Loucy (cell line): Measurements from ENCODE around the gene BLTP2.

ENCODE experiments used
- EZH2phosphoT487 ChIP-seq: fragments of 200-600 bp; IDR thresholded peaks from 2 replicates; pipeline ENCODE4 v1.6.1; 2018; ENCODE audit warnings: antibody characterized with exemption, mild to moderate bottlenecking, moderate library complexity, borderline replicate concordance
- TF ChIP-seq, protein P1 (sequence below): fragments of 200-600 bp; sonication (generic); conservative IDR thresholded peaks from 2 replicates; pipeline ENCODE4 v1.5.1; 2014; ENCODE audit warnings: mild to moderate bottlenecking, antibody characterized with exemption, low read length

DNA sequence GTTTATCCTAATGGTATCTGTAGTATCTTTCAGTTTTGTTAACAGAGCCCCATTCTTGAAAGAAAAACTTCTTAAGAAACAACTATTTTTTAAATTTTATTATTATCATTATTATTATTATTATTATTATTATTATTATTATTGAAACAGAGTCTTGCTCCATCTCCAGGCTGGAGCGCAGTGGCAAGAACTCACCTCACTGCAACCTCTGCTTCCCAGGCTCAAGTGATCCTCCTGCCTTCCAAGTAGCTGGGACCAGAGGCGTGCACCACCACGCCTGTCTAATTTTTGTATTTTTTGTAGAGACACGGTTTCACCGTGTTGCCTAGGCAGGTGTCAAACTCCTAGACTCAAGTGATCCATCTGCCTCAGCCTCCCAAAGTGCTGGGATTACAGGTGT lies 40.4 kb upstream of the BLTP2 start:
- TF ChIP-seq, protein P1, sequence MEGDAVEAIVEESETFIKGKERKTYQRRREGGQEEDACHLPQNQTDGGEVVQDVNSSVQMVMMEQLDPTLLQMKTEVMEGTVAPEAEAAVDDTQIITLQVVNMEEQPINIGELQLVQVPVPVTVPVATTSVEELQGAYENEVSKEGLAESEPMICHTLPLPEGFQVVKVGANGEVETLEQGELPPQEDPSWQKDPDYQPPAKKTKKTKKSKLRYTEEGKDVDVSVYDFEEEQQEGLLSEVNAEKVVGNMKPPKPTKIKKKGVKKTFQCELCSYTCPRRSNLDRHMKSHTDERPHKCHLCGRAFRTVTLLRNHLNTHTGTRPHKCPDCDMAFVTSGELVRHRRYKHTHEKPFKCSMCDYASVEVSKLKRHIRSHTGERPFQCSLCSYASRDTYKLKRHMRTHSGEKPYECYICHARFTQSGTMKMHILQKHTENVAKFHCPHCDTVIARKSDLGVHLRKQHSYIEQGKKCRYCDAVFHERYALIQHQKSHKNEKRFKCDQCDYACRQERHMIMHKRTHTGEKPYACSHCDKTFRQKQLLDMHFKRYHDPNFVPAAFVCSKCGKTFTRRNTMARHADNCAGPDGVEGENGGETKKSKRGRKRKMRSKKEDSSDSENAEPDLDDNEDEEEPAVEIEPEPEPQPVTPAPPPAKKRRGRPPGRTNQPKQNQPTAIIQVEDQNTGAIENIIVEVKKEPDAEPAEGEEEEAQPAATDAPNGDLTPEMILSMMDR = no peak
- TF ChIP-seq EZH2phosphoT487 = no peak
